Neuron (in vitro differentiated cells): Measurements from ENCODE around the gene PMAIP1.

Experiments used
- H2AFZ ChIP-seq: one replicate; pipeline ENCODE4 v1.6.1; 2013; ENCODE audit warnings: low read depth, mild to moderate bottlenecking, inconsistent platforms, low read length, moderate library complexity
- H3K27me3 ChIP-seq: one replicate; pipeline ENCODE4 v1.6.1; 2013; ENCODE audit warnings: low read length; ENCODE audit not compliant: insufficient read depth
- H3K36me3 ChIP-seq: one replicate; pipeline ENCODE4 v1.6.1; 2013; ENCODE audit warnings: low read length; ENCODE audit not compliant: insufficient read depth
- H3K4me1 ChIP-seq: one replicate; pipeline ENCODE4 v1.6.1; 2013; ENCODE audit warnings: low read length; ENCODE audit not compliant: insufficient read depth
- H3K4me3 ChIP-seq: 2 replicates; pipeline ENCODE4 v1.5.1; 2013; ENCODE audit warnings: mild to moderate bottlenecking, low read length, moderate library complexity
- H3K9me3 ChIP-seq: one replicate; pipeline ENCODE4 v1.6.1; 2013; ENCODE audit warnings: low read length

The PMAIP1 gene

DNA sequence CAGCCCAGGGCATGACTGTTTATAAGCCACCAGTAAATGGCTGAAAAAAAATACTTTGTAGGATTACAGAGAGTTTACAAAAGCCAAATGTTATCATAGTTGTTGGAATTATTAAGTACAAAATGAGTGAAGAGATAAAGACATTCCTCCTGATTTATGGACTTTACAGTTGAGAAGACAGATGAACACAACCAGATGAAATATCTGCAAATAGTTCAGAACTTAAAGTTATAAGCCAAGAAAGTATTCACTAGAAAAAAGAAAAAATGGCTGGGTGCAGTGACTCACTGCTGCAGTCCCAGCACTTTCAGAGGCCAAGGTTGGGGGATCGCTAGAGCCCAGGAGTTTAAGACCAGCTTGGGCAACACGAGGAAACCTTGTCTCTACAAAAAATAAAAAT, 11.2 kb downstream of the PMAIP1 start:
- H3K36me3 ChIP-seq, result no peaks in the 10 kb centered on the region
- no peak overlapping the region for H3K4me3 ChIP-seq
- H2AFZ ChIP-seq, result no peak overlapping the region
- H3K27me3 ChIP-seq, result peaks cover 14% of the 10 kb centered on the region
- H3K4me1 ChIP-seq, result no peaks in the 10 kb centered on the region
- H3K9me3 ChIP-seq, result no peaks in the 10 kb centered on the region

DNA sequence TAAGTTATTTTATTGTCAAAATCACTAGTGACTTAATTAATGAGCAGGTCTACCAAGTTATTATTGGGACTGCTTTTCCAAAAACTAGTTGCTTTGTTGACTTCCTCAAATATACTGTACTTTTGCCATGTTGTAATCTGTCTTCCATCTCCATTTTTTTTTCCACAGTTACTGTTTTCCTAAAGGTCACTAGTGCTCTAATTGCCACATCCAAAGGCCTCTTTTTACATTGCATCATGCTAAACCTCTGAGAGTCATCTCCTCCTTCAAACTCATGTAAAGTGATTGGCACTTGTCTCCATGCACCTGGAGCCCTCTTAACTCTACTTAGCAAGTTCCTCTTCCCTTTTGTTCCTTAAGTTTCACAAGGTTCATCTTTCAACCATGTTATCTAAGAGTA, 11.8 kb downstream of the PMAIP1 start:
- no peaks in the 10 kb centered on the region for H3K36me3 ChIP-seq

DNA sequence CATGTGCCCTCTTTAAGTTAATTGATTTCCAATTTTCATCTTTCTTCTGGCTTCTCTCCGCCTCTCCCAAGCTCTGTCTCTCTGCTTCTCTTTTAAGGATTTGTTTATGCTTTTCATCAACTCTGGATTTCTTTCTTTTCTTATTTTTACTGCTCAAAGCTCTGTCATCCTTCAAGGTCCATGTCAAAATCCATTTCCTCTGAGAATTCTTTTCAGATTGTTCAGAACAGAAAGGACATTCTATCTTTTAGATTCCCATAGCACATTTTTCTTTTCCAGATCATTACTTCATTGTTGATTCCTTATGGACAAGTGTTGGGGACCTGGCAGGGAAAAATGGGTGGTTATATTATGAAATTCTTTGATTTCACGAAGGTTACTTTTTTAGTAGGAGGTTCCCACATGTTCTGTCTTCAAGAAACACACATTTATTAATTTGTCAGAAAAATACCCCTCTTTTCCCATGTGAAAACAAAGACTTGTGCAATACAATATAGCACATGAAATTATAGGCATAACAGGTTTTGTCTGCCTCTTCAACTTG, 12.3 kb downstream of the PMAIP1 start:
- H2AFZ ChIP-seq, result no peak overlapping the region
- no peaks in the 10 kb centered on the region for H3K4me1 ChIP-seq
- peaks cover 9% of the 10 kb centered on the region for H3K27me3 ChIP-seq
- no peaks in the 10 kb centered on the region for H3K9me3 ChIP-seq
- no peaks in the 10 kb centered on the region for H3K36me3 ChIP-seq
- H3K4me3 ChIP-seq, result no peak overlapping the region

More for the DNA sequence above, 11.8 kb downstream of the PMAIP1 start:
- no peaks in the 10 kb centered on the region for H3K4me1 ChIP-seq
- no peaks in the 10 kb centered on the region for H3K9me3 ChIP-seq
- no peak overlapping the region for H2AFZ ChIP-seq
- no peak overlapping the region for H3K4me3 ChIP-seq
- peaks cover 14% of the 10 kb centered on the region for H3K27me3 ChIP-seq

DNA sequence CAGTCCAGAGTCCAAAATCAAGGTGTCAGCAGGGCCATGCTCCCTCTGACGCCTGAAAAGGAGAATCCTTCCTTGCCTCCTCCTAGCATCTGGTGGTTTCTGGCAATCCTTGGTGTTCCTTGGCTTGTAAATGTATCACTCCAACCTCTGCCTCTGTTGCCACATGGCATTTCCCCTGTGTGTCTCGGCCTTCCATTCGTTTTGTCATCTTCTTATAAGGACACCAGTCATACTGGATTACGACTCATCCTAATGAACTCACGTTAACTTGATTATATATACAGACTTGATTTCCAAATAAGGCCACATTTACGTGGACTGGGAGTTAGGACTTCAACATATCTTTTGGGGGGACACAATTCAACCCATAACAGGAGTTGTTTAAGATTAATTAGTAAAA, 15.8 kb downstream of the PMAIP1 start:
- Histone ChIP-seq H2AFZ (no peak overlapping the region), H3K4me1 (no peaks in the 10 kb centered on the region), H3K9me3 (no peaks in the 10 kb centered on the region), H3K4me3 (no peak overlapping the region), H3K27me3 (no peaks in the 10 kb centered on the region), H3K36me3 (no peaks in the 10 kb centered on the region)

DNA sequence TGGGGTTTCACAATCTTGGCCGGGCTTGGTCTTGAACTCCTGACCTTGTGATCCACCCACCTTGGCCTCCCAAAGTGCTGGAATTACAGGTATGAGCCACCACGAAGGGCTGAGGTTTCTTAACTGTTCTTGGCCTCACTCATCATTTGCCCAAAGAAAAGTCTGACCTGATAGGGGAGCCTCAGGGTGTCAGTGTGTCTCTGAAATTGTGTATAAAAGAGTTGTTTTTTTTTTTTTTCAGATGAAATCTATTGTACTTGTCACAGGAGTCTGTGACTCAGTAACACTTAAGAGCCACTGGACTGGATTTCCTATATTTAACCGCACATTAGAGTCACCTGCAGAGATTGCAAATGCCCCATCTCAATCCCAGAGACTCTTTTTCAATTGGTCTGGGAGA, 16.9 kb downstream of the PMAIP1 start:
- H3K27me3 ChIP-seq, result no peaks in the 10 kb centered on the region
- no peaks in the 10 kb centered on the region for H3K36me3 ChIP-seq
- no peak overlapping the region for H2AFZ ChIP-seq
- H3K9me3 ChIP-seq, result no peaks in the 10 kb centered on the region
- H3K4me1 ChIP-seq, result no peaks in the 10 kb centered on the region
- H3K4me3 ChIP-seq, result no peak overlapping the region

DNA sequence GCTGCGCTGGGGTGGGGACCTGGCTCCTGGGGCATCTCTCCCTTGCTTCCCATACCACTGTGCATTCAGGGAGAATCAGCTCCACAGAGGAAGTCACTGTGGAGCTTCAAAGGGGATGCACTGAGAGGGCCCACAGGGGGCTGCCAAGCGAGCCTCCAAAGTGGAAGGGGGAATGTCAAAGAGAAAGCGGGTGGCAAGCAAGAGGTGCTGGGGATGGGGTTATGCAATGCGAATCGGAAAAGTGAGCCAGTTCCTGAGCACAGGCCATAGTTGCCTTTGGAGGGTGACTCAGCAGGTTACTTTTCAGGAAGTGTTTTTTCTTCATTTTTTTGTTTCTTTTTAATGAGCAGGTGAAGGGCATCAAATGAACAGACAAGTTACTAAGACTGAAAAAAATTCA, 17.6 kb downstream of the PMAIP1 start:
- H3K36me3 ChIP-seq, result no peaks in the 10 kb centered on the region
- H2AFZ ChIP-seq, result no peak overlapping the region
- no peaks in the 10 kb centered on the region for H3K27me3 ChIP-seq
- no peaks in the 10 kb centered on the region for H3K4me1 ChIP-seq
- H3K9me3 ChIP-seq, result no peaks in the 10 kb centered on the region
- H3K4me3 ChIP-seq, result no peak overlapping the region

DNA sequence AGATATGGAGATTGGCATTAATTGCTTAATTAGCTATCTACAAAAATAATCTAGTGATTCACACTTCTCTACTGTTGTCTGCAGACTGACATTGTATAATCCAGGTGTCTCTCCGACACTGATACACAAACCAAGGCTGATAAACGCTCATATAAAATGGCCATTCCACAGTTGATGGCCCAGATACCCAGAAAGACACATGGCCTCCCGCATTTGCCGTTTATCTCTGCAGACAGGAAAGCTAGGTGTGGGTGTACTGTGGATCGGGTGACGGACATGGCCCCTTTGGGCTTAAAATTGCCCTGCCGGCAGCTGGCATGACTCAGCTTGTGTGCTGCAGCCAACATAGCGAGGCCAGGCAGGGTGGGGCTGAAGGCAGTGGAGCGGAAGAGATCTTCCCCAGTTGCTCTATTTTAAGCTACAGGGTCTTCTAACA, 18.5 kb downstream of the PMAIP1 start:
- Histone ChIP-seq H3K9me3 (no peaks in the 10 kb centered on the region), H3K27me3 (no peaks in the 10 kb centered on the region), H3K4me1 (no peaks in the 10 kb centered on the region), H3K4me3 (no peak overlapping the region), H3K36me3 (no peaks in the 10 kb centered on the region), H2AFZ (no peak overlapping the region)

DNA sequence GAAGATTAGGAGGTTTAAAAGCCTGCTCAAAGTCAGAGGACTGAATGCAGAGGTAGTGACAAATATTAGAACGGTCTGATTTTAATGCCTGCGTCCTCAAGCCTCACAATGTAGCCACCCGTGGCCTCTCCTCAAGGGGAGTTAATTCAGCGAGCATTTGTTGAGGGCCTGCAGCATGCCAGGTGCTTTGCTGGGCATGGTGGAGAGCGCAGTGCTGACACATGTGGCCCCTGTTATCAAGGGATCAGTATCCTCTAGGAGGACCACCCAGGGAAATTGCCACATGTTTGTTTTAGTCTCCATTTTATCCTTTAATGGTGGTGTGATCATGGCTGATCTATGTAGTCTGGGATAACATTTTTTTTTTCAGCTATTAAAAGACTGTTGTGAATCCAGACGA, 19.2 kb downstream of the PMAIP1 start:
- Histone ChIP-seq H3K4me1 (no peaks in the 10 kb centered on the region), H3K9me3 (no peaks in the 10 kb centered on the region), H3K27me3 (no peaks in the 10 kb centered on the region), H3K4me3 (no peak overlapping the region), H3K36me3 (no peaks in the 10 kb centered on the region), H2AFZ (no peak overlapping the region)

DNA sequence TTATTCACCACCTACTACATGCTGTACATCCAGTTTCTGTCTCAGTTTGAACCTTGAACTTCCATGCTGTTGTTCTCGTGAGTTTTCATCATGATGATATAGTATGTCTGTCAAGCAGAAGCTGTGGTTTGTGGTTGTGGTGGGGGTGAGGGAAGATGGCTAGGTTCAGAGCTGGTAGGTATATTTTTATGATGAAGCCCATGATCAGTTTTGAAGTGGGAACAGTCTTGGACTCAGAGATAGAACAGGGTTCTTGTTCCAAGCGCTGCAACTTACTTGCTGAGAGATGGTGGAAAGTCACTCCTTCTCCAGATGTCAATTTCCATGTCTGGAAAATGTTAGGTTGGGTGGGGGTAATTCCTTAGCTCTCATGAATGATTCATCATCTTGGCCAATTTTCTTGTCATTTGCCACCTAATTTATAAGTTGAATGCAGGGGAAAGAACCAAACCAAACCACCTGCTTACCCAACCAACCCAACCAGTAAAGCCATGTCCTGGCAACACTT, 21.6 kb downstream of the PMAIP1 start:
- Histone ChIP-seq H3K4me1 (no peaks in the 10 kb centered on the region), H3K9me3 (no peaks in the 10 kb centered on the region), H3K27me3 (no peaks in the 10 kb centered on the region), H2AFZ (no peak overlapping the region), H3K4me3 (no peak overlapping the region), H3K36me3 (no peaks in the 10 kb centered on the region)

DNA sequence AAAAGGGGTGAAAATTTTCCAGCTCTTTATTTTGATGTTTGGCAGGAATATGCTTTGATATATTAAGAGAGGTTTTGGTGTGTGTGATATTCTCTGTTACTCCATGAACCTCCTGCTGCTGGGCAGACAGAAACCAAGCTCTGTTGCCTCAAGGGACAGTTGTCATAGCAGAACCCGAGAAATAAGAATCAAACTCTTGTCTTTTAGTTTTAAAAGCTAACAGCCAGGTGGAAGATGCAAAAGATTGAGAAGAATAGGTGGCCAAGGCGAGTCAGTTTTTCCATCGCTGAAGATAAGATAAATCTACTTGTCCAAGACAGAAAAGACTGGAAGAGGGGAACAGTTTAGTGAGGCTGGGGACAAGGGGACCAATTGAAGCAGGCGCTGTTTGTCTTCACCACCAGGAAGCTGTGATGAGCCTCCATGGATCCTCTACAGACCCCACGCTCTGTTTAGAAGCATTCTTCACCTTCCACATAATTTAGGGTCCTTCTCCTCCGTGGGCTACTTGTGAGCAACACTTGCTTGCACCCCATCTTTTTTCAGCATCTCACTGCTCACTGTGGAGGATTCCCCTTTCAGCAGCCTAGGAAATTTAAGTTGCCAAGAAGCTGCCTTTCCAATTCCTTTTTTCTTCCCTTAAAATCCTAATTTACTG, 23.9 kb downstream of the PMAIP1 start:
- H3K4me1 ChIP-seq, result no peaks in the 10 kb centered on the region
- H2AFZ ChIP-seq, result no peak overlapping the region
- H3K9me3 ChIP-seq, result no peaks in the 10 kb centered on the region
- peaks cover 5% of the 10 kb centered on the region for H3K27me3 ChIP-seq
- no peak overlapping the region for H3K4me3 ChIP-seq
- no peaks in the 10 kb centered on the region for H3K36me3 ChIP-seq

DNA sequence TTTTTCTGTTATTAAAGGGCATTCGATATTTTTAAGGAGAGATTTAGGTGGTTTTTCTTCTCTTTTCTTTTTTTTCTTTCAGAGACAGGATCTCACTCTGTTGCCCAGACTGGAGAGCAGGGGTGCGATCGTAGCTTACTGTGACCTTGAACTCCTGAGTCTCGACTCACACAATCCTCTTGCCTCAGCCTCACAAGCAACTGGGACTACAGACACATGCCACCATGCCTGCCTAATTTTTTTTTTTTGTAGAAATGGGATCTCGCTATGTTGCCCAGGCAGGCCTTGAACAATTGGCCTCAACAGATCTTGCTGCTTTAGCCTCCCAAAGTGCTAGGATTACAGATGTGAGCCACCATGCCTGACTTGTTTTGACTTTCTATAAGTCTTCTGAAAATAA, 26.3 kb downstream of the PMAIP1 start:
- Histone ChIP-seq H3K27me3 (peaks cover 5% of the 10 kb centered on the region), H3K4me1 (no peaks in the 10 kb centered on the region), H2AFZ (no peak overlapping the region), H3K9me3 (no peaks in the 10 kb centered on the region), H3K36me3 (no peaks in the 10 kb centered on the region), H3K4me3 (no peak overlapping the region)

DNA sequence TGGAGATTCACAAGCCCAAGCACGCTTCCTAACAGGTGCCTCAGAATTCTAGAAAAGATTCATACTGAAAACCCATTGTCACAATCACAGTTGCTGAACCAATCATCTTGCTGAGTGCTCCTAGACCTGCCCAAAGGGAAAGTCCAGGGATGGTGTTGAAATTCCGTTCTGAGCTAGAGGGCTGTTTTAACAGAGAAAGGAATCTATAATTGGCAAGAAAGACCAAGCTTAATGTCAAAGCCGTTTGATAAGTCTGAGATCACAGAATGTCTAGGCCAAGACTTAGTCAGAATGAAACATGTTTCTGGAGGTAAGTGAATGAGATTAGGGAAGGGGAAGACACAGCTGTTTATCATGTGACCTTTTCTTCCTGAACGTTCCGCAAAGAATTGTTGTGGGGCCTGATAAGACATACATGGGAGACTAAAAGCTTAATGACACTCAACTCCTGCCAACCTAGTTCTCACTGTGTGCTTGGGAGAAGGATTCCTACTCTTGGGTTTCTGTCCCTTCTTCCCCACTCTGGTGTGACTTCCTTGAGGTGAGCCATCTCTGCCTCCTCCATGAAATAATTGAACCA, 27.5 kb downstream of the PMAIP1 start:
- Histone ChIP-seq H3K4me3 (no peak overlapping the region), H3K9me3 (no peaks in the 10 kb centered on the region), H3K36me3 (no peaks in the 10 kb centered on the region), H3K27me3 (peaks cover 5% of the 10 kb centered on the region), H2AFZ (no peak overlapping the region), H3K4me1 (no peaks in the 10 kb centered on the region)

DNA sequence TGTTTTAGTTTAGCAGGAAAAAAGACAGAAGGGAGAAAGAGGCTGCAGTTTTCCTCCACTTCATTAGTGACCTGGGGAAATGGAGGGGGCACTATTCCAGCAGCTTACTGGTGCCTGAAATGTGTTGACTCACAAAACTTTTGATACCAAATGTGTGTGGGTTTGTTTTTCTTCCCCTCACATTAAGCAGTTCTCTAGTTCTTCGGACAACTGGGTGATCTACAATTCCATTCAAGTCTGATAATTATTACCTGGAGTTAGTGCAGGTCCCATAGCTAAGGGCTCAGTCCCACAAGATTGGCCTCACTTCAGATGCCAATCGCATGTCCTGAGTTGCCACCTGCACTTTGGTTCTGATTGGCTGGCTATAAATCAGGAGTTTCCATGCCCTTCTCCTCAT, 28.4 kb downstream of the PMAIP1 start:
- H3K9me3 ChIP-seq, result no peaks in the 10 kb centered on the region
- H3K27me3 ChIP-seq, result peaks cover 5% of the 10 kb centered on the region
- H2AFZ ChIP-seq, result no peak overlapping the region
- H3K4me1 ChIP-seq, result no peaks in the 10 kb centered on the region
- H3K4me3 ChIP-seq, result no peak overlapping the region
- H3K36me3 ChIP-seq, result no peaks in the 10 kb centered on the region
